Measurements from ENCODE around the gene ARCN1.
"Not testable (repeated sequence)": the region's sequence is repeated elsewhere in the genome, so short reads cannot be mapped to it uniquely, and the experiment has no call there.

The ARCN1 gene

GRCh38 chr11:118544647-118545010 is 27.6 kb upstream of the ARCN1 start:
- no peak for DNase-seq

- no peak for DNase-seq
These were observed 26.7 kb upstream of the ARCN1 start for GRCh38 chr11:118545533-118545932.

GRCh38 chr11:118547132-118547531 is 25.1 kb upstream of the ARCN1 start:
- DNase-seq = no peak

- no peak for DNase-seq
These were observed 19.9 kb upstream of the ARCN1 start for GRCh38 chr11:118552341-118552740.

- DNase-seq = no peak
These were observed 11.4 kb upstream of the ARCN1 start for GRCh38 chr11:118560806-118561205.

GRCh38 chr11:118565051-118565450 is 7.2 kb upstream of the ARCN1 start:
- DNase-seq = no peak

GRCh38 chr11:118569670-118570069 is 2.5 kb upstream of the ARCN1 start:
- DNase-seq = no peak

GRCh38 chr11:118570787-118571186 is 1.4 kb upstream of the ARCN1 start:
- no peak for DNase-seq

GRCh38 chr11:118571701-118572060 is 528 bp upstream of the ARCN1 start:
- DNase-seq = not testable (repeated sequence)

- DNase-seq = peak; percentile 67
These were observed 857 bp downstream of the ARCN1 start for GRCh38 chr11:118572981-118573550.

- no peak for DNase-seq
These were observed 2.4 kb downstream of the ARCN1 start for GRCh38 chr11:118574636-118575035.

GRCh38 chr11:118577995-118578394 is 5.8 kb downstream of the ARCN1 start:
- not testable (repeated sequence) for DNase-seq

GRCh38 chr11:118581057-118581456 is 8.8 kb downstream of the ARCN1 start:
- no peak for DNase-seq

GRCh38 chr11:118587952-118588351 is 15.7 kb downstream of the ARCN1 start:
- DNase-seq = no peak

- no peak for DNase-seq
These were observed 20.6 kb downstream of the ARCN1 start for GRCh38 chr11:118592616-118593367.

GRCh38 chr11:118594984-118595383 is 22.8 kb downstream of the ARCN1 start:
- DNase-seq = peak; percentile 69

GRCh38 chr11:118596224-118597146 is 24.3 kb downstream of the ARCN1 start:
- DNase-seq = no peak

GRCh38 chr11:118597556-118597955 is 25.3 kb downstream of the ARCN1 start:
- no peak for DNase-seq

GRCh38 chr11:118602331-118602730 is 30.1 kb downstream of the ARCN1 start:
- no peak for DNase-seq

- not testable (repeated sequence) for DNase-seq
These were observed 31.5 kb downstream of the ARCN1 start for GRCh38 chr11:118603709-118604108.

GRCh38 chr11:118604566-118604965 is 32.4 kb downstream of the ARCN1 start:
- DNase-seq = no peak

- no peak for DNase-seq
These were observed 33.1 kb downstream of the ARCN1 start for GRCh38 chr11:118605116-118605867.
